GM21528 (cell line): ENCODE results near the gene THAP3.

Experiments
- ATAC-seq: cut with Tn5 transposase; IDR thresholded peaks from one replicate; pipeline ENCODE4 v1.9.1; 2021; ENCODE audit warnings: mild to moderate bottlenecking, moderate library complexity; ENCODE audit not compliant: unreplicated experiment, low FRiP score

Gene THAP3

GRCh38 chr1:6603915-6604558, 20.6 kb upstream of the THAP3 start:
- ATAC-seq, result no peak

DNA sequence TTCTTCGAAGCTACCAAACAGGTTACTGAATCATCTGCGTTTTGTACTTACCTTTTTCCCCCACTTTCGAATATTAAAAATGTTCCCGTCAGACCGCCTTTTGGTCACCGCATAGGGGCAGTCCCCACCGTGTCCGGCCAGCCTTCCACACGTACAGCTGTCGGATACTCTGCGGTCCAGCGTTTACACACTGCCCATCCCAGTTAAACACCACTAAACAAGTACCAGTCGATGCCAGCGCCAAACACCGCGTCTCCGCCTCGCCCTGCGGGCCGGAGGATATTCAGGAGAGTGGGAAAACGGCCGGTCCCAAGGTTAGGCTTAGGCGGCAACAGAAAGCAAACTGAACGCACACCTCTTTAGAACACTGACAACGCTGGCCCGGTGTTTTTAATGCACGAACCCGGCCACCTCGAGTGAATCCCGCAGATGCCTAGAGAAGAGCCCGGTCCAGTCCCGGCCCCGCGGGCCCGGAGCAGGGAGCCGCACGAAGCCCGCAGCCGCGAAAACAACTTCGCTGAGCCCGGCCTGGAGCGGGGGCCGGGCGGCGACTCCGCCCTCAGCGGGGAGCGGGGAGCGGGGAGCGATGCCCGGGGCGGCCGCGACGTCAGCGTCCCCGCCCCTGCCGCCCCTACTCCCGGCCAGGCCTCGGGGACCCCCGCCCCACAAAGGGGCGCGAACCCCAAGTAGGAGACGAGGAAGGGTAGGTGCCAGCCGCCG, 11.9 kb upstream of the THAP3 start:
- ATAC-seq, result peak; percentile 36

DNA sequence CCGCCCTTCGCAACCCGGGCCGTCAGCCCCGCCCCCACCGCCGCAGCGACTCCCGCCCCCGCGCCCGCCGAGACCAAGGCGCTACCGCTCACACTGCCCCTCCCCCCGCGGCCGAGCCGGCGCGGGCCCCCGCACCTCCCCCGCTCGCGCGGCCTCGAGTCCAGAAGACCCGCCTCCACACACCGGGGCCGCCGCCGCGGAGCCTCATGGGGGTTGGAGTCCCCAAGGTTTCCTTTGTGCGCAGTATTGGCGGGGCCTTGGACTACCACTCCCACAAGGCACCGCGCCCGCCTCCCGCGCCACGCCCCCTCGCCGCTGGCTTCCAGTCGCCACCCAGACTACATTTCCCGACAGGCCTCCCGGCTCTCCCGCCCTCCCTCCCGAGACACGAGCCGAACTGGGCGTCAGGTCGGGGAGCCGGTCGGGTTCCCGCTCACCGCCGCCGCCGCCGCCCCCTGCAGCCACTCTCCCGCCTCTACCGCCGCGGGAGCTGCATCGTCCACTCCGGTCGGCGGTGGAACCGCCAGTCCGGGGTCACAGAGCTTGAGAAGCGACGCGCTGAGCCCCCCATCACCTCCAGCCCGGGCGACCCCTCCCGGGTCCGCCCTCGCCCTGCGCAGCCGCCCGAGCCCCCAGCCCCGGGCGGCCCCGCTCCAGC, 11.2 kb upstream of the THAP3 start, which contains the start of gene PHF13:
PHF13 (plus strand) TSS at position 371 of the 658 bp plus-strand sequence. CDS start 336 bp downstream, outside the sequence.
- ATAC-seq, result peak; percentile 89

- no peak for ATAC-seq
These were observed 10.4 kb upstream of the THAP3 start for GRCh38 chr1:6614019-6614928.

DNA sequence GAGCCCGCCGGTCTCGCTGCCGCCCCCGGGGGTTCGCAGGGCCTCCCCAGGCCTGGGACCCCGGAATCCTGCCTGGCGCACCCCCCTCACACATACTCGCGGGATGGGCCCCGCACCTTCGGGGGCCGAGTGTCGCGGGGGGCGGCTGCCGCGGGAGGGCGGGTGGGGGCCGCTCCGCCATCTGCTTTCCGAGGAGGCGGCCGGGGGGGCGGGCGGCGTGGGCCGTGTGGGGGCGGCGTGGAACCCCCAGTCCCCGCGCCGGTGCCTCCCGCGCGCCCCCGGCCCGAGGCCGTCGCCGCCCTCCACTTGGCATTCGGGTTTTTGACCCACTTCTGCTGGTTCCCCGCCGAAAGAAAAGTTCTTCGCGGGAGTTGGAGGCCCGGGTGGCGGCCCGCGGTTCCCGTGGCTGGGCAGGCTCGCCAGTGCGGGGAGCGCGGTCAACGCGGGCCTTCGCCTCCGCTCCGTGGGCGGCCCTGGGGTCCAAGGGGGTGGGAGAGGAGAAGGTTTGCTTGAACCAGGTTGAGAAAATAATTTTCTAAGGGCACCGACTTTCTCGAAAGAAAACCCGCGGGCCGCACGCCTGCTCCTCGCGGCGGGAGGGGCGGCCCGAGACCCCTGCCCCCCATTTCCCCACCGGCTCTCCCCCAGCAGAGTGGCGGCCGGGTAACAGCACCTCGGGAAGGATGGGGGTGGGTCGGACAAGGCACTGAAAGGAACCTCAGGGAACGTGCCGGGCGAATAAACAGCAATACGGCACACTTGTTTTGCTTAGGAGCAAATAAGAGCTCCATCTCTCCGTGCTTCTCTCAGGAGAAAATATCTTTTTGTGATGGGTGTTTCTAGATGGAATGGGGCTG, 9.5 kb upstream of the THAP3 start:
- ATAC-seq, result no peak

- ATAC-seq, result no peak
These were observed 5.6 kb upstream of the THAP3 start for GRCh38 chr1:6619045-6619444.

- no peak for ATAC-seq
These were observed 3.0 kb upstream of the THAP3 start for GRCh38 chr1:6621429-6622391.

DNA sequence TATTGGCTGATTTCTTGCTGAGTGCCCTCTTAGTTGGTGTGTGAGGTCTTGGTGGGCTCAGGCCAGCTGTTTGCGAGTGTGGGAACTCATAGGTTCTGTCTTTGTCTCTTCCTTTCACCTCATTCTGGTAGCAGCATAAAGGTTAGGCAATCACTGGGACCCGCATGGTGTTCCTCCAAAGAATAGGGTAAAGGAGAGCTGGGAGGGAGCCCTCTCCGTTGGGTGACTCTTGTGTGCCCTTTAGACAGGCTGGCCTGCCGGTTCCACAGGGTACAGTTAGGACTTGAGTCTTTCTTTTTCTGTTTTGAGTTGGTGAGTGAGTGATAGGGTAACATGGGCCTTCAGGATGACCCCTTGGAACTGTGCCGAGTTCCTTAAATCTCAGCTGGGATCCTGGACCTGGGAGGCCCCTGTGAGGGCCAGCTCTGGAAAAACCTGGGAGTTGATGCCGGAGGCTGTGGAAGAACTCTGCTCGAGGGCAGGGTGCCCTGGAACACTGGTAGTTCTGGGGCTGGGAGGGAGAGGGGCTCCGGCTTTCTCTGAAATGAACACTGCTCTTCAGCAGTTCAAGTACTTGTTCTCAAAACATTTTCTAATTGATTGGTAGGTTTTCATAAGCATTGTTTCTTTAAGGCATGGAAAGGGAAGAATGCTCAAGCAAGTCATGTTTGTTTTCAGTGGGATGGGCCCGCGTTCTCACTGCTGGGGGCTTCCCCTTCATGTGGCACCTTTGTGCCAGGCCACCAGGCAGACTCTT, 2.1 kb upstream of the THAP3 start:
- no peak for ATAC-seq

DNA sequence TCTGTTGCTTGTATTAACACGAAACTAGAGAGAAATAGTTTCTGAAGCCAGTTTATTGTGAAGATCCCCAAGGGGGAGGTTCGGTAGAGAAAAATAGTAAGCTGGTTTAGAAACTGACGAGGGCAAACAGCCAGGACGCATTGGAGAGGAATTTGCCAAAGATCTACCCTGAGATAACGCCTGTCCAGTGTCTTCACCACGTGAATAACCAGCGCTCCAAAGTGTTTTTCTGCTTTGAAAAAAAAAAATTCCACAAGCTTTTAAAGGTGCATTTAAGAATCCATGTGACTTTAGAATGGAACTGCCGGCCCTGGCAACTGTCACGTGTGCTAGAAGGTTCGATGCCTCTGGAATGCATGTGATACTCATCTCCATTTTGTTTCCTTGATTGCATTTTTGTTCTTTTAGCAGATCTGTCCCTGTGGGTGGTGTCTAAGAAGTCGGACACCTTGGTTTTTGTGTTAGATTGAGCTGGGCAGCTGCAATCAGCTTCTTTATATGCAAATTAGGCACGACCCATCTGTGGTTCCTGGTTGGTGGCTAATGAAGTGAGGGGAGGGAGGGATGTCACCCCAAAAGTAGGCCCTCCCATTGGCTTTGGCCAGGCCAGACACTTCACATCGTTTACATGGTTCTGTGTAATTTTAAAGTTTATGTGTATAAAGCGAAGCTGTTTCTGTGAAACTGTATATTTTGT, 1.3 kb upstream of the THAP3 start:
- ATAC-seq, result no peak

DNA sequence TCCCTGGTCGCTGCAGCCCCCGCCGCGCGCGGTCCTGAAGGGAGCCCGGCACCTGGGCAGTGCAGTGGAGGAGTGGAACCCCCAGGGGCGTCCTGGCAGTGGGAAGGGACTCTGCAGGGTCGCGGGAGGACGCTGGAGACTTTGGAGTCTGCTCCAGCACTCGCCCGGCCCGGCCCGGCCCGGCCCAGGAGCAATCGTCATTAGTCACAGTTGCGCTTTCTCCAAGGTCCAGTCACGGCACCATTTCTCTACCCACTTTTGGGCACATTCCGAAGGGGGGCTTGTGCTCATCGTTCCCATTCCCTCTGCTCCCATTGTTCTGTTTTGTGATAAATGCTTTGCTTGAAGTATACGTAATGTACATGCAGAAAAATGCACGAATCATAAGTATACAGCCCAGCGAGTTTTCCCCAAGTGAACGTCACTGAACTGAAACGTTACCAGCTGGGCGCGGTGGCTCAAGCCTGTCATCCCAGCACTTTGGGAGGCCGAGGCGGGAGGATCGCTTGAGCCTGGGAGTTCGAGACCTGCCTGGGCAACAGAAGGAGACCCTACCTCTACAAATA, 999 bp downstream of the THAP3 start:
- no peak for ATAC-seq

DNA sequence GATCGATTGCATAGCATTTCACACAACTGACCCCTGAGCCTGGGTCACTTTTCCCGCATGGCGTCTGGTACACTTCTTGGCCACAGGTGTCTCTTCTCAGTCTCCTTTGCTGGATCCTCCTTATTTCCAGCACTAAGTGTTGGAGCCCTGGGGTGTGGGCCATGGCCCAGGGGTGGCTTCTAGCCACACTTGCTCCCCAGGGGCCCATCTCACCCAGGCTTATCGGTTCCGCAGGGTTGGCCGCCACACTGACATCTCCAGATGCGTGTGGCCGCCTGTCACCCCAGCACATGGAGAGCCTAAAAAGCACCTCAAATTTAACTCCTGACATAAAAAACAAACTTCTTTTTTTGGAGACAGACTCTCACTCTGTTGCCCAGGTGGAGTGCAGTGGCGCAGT, 2.4 kb downstream of the THAP3 start:
- no peak for ATAC-seq

GRCh38 chr1:6627841-6628545, 3.3 kb downstream of the THAP3 start:
- ATAC-seq, result no peak

DNA sequence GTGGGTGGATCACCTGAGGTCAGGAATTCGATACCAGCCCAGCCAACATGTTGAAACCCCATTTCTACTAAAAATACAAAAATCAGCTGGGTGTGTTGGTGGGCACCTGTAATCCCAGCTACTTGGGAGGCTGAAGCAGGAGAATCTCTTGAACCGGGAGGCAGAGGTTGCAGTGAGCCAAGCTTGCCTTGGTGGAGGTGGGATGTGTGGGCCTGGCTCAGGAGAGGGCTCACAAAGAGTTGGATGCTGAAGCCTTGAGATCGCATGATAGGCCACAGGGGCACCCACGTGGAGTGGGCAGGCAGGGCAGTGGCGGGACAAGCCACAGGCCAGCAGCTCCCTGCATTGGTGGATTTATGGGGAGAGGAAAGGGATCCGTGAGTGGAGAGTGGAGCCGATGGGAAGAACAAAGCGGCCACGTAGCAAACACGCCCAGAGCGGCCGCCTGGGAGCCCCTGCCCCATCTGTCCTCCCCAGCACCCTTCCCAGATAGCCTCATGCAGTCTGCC, 4.4 kb downstream of the THAP3 start:
- ATAC-seq, result no peak

- no peak for ATAC-seq
These were observed 5.4 kb downstream of the THAP3 start for GRCh38 chr1:6630027-6630426.

GRCh38 chr1:6631058-6631457, 6.4 kb downstream of the THAP3 start:
- ATAC-seq, result no peak
